Measurements from ENCODE around the gene MAT2A.
"Not testable (repeated sequence)": the region's sequence is repeated elsewhere in the genome, so short reads cannot be mapped to it uniquely, and the experiment has no call there.

MAT2A gene

GRCh38 chr2:85524336-85524908 is 14.5 kb upstream of the MAT2A start:
- no peak for DNase-seq (ENCODE audit: low spot score)

GRCh38 chr2:85525029-85525428 is 13.9 kb upstream of the MAT2A start:
- DNase-seq (ENCODE audit: low spot score): no peak

DNA sequence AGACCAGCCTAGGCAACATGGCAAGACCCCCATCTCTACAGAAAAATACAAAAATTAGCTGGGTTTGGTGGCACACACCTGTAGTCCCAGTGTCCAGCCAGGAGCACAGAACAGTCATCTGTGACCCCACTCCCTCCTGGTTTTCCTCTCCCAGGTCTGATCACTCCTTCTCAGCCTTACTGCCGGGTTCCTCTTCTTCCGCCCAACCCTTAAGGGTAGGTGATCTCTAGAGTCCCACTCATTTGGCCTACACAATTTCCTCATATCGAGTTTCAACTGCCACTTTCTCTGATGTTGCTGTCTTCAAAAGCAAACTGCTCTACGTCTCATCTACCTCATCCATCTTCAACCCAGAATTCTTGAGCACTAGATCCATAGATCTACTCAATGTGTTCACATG is 13.4 kb upstream of the MAT2A start:
- no peak for DNase-seq (ENCODE audit: low spot score)

GRCh38 chr2:85527787-85528186 is 11.2 kb upstream of the MAT2A start:
- no peak for DNase-seq (ENCODE audit: low spot score)

DNA sequence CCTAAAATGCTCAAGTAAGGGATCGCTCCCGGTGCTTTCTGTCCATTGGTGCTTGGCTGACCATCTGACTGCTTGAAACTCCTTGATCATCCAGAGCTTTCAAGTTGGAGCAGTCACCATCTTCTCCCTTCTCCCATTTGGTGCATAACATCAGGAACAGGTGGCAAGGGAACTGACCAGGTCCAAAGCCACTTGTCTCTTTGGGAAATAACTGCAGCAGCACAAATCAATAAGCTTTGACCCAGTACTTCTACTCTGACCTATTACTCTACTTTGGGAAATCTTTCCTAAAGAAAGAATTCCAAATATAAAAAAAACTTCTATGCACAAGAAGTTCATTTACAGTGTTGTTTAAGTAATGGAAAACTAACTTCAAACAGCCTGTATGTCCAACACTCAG is 10.6 kb upstream of the MAT2A start:
- no peak for DNase-seq (ENCODE audit: low spot score)

DNA sequence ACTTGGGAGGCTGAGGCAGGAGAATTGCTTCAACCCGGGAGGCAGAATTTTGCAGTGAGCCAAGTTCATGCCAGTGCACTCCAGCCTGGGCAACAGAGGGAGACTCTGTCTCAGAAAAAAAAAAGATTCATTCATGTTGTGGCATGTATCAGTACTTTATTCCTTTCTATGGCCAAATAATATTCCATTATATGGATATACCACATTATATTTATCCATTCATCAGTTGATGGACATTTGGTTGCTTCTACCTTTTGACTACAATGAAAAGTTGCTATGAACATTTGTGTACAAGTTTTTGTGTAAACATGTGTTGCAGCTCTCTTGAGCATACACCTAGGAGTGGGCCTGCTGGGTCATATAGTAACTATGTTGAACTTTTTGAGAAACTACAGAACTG is 9.2 kb upstream of the MAT2A start:
- DNase-seq (ENCODE audit: low spot score): no peak

DNA sequence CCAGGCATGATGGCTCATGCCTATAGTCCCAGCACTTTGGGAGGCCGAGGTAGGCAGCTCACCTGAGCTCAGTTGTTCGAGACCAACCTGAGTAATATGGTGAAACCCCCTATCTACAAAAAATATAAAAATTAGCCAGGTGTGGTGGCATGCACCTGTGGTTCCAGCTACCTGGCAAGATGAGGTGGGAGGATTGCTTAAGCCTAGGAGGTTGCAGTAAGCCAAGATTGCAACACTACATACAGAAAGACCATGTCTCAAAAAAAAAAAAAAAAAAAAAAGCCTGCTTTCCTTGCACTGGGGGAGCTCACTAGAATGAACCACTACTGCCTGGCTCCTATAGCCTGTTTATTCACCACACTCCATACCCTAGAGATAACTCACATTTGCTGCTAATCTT is 7.4 kb upstream of the MAT2A start:
- DNase-seq (ENCODE audit: low spot score): no peak

- no peak for DNase-seq (ENCODE audit: low spot score)
These were observed 4.9 kb upstream of the MAT2A start for GRCh38 chr2:85534099-85534498.

DNA sequence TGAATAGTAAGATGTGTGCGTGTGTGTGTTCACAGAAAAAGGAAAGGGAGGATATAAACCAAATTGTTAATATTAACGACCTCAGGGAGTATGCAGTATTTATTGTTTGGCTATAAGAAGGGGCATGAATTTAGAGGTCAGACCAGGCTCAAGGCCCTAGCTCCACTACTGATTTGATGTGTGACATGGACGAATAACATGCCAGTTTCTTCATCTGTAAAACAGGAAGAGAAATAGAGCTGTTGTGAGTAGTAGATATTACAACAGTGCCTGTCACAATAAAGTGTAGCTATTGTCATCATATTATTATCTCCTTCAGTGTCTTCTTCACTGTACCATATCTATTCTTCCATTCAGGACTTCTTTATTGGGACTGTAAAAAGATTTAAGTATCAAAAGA is 4.1 kb upstream of the MAT2A start:
- DNase-seq (ENCODE audit: low spot score): no peak

- DNase-seq (ENCODE audit: low spot score): no peak
These were observed 2.5 kb upstream of the MAT2A start for GRCh38 chr2:85536479-85536878.

GRCh38 chr2:85537600-85538506 is 1.1 kb upstream of the MAT2A start:
- DNase-seq (ENCODE audit: low spot score): no peak

GRCh38 chr2:85539361-85540132 is 579 bp downstream of the MAT2A start:
- DNase-seq (ENCODE audit: low spot score): peak; percentile 15

GRCh38 chr2:85540133-85540648 is 1.2 kb downstream of the MAT2A start:
- DNase-seq (ENCODE audit: low spot score): no peak

DNA sequence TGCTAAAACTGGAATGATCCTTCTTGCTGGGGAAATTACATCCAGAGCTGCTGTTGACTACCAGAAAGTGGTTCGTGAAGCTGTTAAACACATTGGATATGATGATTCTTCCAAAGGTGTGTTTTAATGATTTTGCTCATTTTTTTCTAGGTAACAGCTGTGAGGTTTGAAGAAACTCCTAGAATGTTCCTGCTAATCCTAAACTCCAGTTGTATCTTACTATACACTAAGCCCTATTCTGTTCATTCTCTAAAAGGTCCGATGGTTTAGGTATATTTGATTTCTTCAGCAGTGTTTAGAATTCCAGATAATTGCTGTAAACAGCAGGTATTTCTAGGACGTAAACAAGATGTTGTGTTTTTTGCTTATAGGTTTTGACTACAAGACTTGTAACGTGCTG is 2.3 kb downstream of the MAT2A start:
- DNase-seq (ENCODE audit: low spot score): no peak

- no peak for DNase-seq (ENCODE audit: low spot score)
These were observed 2.9 kb downstream of the MAT2A start for GRCh38 chr2:85541753-85542457.

DNA sequence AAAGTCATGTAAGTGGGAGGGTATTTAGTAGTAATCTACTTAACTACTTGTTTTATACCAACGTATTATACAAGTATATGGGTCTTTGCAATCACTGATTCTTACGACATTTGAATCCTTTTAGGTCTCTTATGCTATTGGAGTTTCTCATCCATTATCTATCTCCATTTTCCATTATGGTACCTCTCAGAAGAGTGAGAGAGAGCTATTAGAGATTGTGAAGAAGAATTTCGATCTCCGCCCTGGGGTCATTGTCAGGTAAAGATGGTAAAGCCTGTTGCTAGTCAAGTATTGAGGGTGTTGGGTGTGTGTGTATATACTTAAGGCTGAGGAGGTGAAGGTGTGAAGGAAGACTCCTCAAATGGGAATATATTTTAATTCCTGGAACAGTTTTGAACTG is 3.8 kb downstream of the MAT2A start:
- DNase-seq (ENCODE audit: low spot score): no peak

GRCh38 chr2:85544254-85544691 is 5.3 kb downstream of the MAT2A start:
- not testable (repeated sequence) for DNase-seq (ENCODE audit: low spot score)

DNA sequence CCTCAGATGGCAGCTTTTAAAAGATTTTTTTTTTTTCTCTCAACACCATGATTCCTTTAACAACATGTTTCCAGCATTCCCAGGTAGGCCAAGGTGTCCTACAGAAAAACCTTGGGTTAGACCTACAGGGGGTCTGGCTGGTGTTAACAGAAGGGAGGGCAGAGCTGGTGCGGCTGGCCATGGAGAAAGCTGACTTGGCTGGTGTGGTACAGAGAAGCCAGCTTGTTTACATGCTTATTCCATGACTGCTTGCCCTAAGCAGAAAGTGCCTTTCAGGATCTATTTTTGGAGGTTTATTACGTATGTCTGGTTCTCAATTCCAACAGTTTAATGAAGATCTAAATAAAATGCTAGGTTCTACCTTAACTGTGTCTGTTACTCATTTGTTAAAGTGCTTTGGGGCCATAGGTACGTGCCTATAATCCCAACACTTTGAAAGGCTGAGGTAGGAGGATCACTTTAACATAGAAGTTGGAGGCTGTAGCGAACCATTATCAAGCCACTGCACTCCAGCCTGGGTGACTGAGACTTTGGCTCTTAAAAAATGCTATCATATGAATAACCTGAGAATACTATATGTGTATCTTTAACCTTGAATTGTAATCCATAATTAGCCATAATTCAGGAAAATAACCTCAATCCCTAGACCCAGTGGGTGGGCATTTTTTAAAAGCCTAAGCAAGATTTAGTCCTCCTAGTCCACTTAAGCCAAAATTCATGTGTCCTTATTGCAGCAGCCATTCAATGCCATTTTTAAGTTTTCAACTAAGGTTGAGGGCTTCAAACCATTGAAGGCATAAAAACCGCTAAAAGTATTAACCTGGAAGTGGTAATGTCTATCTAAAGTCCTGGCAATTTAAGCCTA is 6.2 kb downstream of the MAT2A start:
- DNase-seq (ENCODE audit: low spot score): not testable (repeated sequence)

- DNase-seq (ENCODE audit: low spot score): no peak
These were observed 6.8 kb downstream of the MAT2A start for GRCh38 chr2:85545780-85546240.

DNA sequence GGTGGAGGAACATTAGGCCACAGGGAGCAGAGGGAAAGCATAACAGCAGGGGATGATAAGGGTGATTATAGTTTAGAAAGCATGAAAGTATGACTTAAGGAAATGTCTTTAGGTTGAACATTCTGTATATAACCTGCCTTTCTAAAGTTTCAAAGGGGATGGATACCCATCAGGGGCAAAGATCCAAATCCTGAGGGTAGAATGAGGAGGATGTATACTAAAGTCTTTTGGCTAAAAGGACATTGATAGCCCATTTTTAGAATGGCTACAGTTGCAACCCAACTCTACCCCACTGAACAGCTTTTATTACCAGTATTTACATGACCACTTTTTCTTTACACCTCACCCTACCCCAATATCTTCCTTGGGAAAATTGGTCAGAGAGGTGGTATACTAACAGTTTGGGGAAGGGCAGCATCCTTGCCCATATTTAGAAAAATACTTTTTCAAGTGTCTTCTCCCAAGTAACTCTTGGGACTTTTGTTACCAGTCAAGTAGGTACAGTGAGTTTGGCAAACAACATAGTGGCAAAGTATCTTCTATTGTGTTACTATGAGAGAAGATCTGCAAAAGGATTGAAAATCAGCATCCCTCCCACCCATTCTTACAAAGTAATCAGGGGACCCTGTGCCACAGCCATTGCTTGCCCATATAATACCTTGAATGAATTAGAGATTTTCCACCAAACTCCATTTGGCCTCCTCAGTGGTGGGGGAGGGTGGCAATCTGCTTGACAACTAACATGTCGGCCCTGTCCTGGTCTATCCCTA is 8.3 kb downstream of the MAT2A start:
- DNase-seq (ENCODE audit: low spot score): no peak
